H54 (cell line): ENCODE measurements around the gene NOL3.

Experiments
- DNase-seq: peaks from one replicate; pipeline ENCODE4 v3.0.0; 2011; ENCODE audit warnings: low spot score, mixed read lengths; ENCODE audit not compliant: insufficient read length
- FAIRE-seq: peaks from 3 replicates; lab custom pipeline; 2011; peaks lifted over from hg19 to GRCh38; lab: Jason Lieb, UNC
- POLR2A ChIP-seq: IDR thresholded peaks from 2 replicates; pipeline ENCODE4 v1.6.1; 2011; ENCODE audit warnings: low read depth, mild to moderate bottlenecking, low read length

Gene NOL3

GRCh38 chr16:67169642-67170167, 633 bp upstream of the NOL3 start:
- DNase-seq (no peak), FAIRE-seq (no peak)
- no peak for TF ChIP-seq POLR2A

DNA sequence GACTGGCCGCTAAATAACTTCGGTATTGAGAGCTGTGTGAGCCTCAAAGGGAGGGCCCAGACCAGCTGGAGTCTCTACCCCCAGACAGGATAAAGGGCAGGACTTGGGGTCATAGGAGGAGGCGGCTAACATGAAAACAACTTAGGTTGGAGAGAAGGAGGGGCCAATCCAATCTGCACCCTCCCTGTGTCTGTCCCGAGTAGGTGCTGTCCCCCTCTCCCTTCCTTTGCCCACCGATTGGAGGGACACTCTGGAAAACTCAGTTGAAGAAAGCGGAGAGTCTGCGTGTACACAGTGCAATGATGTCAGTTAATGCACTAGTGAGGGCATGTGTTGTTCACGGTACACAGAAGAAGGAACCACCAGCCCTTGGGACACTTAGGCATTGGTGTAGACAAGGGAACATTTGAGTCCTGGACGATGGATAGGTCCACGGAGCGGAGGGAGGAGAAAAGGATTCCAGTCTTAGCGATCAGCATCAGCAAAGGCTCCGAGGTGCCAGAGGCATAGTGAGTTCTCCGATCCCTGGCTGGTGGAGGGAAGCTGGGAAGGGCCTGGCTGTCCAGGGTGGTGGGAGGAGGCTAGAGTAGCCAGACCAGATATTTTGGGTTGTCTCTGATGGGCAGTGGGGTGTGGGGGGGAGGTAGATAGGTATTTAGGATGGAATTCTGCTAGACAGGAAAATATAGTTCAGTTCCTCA, 761 bp downstream of the NOL3 start:
- TF ChIP-seq POLR2A, result 0 out of 2 replicates have a peak, but pooled peaks have one; percentile 12
- FAIRE-seq, result no peak
- no peak for DNase-seq

DNA sequence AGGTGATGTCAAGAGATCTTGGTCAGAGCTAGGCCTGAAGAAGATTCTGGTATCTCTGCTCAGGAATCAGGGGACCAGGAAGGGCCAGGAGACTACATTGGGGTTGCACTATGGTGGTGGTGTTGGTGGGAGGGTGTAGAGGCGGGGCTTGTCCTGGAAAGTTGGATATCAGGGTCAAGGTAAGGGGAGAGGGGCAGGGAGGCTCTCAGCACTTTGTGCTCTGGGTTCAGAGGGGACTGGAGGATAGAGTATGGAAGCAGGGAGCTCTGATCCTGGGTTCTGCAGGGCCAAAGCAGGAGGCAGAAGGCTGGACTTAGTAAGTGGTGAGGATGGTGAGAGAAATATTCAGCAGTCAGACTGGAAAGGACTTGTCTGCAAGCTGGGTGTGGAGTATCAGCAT, 3.0 kb downstream of the NOL3 start:
- no peak for DNase-seq
- no peak for TF ChIP-seq POLR2A
- no peak for FAIRE-seq

DNA sequence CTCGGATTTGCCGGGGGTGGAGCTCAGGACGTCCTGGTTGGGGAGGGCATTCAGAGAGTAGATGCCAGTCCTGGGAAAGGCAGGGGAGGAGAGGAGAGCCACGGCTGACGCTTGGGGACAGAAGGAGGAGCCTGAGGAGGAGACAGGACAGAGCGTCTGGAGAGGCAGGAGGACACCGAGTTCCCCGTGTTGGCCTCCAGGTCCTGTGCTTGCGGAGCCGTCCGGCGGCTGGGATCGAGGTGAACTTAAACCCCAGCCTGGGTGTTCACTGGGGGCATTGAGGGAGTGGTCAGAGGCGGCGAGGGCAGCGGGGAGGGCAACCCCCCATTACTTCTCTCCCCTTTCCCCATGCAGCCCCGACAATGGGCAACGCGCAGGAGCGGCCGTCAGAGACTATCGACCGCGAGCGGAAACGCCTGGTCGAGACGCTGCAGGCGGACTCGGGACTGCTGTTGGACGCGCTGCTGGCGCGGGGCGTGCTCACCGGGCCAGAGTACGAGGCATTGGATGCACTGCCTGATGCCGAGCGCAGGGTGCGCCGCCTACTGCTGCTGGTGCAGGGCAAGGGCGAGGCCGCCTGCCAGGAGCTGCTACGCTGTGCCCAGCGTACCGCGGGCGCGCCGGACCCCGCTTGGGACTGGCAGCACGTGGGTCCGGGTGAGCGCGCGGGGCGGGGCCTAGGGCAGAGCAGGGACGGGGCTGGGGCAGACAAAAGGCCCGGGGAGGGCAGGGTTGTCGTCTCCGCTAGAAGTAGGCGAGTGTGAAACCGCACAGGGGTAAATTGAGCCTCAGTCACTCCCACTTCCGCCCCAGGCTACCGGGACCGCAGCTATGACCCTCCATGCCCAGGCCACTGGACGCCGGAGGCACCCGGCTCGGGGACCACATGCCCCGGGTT, 3.7 kb downstream of the NOL3 start:
- peak; percentile 97 for DNase-seq
- FAIRE-seq, result no peak
- TF ChIP-seq POLR2A, result peak; percentile 72

GRCh38 chr16:67174706-67175231, 4.4 kb downstream of the NOL3 start:
- FAIRE-seq, result no peak
- TF ChIP-seq POLR2A, result no peak
- no peak for DNase-seq

- DNase-seq (no peak), FAIRE-seq (no peak)
- no peak; the same call in 1 of the 2 replicates for TF ChIP-seq POLR2A
Measured at GRCh38 chr16:67176662-67177061, 6.3 kb downstream of the NOL3 start.

DNA sequence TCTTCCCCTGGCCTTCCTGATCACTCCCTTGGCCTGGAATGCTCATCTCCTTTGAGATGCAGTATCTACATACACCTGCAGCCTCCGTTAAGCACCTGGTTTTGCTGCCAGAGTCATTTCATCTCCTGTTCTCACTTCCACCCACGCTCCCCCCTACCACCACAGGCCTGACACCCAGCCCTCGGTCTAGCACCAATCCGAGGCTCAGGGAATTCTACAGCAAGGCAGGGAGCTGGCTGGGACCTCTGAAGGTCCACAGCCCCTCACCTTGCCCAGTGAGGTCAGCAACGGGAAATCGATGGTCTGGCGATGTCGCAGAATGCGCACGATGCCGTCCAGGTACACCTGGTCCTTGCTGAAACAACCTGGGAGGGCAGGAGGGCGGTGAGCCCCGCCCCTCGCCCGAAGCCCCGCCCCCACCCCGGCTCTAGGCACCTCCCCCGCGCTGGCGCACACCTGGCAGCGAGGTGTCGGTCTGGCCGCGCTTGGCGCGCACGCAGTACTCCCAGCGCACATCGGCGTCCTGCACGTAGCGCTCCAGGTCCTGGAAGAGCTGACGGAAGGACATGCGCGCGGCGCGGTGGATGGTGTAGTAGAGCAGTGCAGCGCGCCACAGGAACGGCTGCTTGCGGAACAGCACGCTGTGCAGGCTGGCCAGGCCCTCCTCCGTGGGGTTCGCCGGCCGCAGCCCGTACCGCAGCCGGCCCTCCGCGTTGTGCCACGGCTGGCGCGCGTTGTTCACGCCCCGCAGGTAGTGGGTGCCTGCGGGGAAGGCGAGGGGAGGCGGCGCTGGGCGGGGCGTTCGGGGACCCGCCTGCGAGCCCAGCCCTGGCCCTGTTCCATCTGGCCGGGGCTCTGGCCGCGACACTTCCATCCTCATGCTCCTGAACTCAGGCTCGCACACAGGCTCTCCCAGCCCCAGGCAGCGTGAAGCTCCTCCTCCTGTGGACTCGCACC, 7.7 kb downstream of the NOL3 start:
- DNase-seq, result no peak
- FAIRE-seq, result no peak
- TF ChIP-seq POLR2A, result 0 out of 2 replicates have a peak, but pooled peaks have one; percentile 22

GRCh38 chr16:67179421-67180080, 9.2 kb downstream of the NOL3 start:
- FAIRE-seq (no peak), DNase-seq (no peak)
- no peak for TF ChIP-seq POLR2A

- FAIRE-seq (no peak), DNase-seq (no peak)
- no peak for TF ChIP-seq POLR2A
Measured at GRCh38 chr16:67180166-67180565, 9.8 kb downstream of the NOL3 start.

DNA sequence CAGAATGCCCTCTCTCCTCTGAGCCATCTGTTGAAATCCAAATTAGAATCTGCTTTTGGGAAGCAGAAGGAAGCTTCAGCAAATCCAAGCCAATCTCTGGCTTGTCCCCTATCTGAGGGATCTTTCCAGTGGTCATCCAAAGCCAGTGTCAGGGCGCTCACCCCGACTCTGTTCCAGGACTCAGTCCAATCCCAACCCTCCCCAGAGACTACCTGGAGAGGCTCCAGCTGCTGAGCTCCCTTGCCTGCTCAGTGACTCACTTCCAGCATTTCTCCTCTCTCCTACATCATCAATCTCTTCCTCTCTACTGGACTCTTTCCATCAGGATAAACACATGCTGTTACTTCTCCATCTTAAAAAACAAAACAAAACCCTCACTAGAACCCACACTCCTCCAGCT, 11.0 kb downstream of the NOL3 start:
- FAIRE-seq, result peak; percentile 65
- no peak for TF ChIP-seq POLR2A
- peak; percentile 95 for DNase-seq

GRCh38 chr16:67182288-67182687, 11.9 kb downstream of the NOL3 start:
- no peak for TF ChIP-seq POLR2A
- DNase-seq, result no peak
- FAIRE-seq, result no peak

DNA sequence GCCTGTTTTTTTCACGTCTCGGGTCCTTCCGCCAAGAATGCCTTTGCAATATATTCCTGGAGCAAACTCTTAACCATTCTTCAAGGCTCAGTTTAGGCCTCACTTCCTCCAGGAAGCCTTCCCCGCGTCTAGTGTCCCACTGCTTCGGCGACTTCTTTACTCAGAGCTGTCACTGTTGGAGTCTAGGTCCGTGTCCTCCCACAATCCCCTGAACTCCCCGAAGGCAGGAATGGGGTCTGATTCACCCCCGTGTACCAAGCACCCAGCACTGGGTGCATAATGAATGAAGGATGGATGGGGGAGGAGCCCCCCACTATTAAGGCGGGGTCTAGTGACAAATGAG, 12.9 kb downstream of the NOL3 start:
- FAIRE-seq (no peak), DNase-seq (no peak)
- TF ChIP-seq POLR2A, result no peak
